Daoy (cell line): Measurements from ENCODE around the gene SERPINA6. TPM values are rescaled to one million over a fixed set of nuclear protein-coding genes. Genes with fewer than 3 reads are reported as not detected.
"Not testable (repeated sequence)": the region's sequence is repeated elsewhere in the genome, so short reads cannot be mapped to it uniquely, and the experiment has no call there.

ENCODE experiments used
- DNase-seq: peaks from one replicate; pipeline ENCODE4 v3.0.0-alpha.2; 2015; ENCODE audit warnings: low read depth
- total RNA-seq: library from RNA; depleted of rRNA; stranded (reverse); fragments of >200 nt; shearing (Covaris generic); gene quantifications from 2 replicates; pipeline ENCODE4 v1.2.3, GENCODE V29; 2014; rRNA removed

Gene SERPINA6
- total RNA-seq, 1 experiment from 2014 or later = 0.91 TPM

DNA sequence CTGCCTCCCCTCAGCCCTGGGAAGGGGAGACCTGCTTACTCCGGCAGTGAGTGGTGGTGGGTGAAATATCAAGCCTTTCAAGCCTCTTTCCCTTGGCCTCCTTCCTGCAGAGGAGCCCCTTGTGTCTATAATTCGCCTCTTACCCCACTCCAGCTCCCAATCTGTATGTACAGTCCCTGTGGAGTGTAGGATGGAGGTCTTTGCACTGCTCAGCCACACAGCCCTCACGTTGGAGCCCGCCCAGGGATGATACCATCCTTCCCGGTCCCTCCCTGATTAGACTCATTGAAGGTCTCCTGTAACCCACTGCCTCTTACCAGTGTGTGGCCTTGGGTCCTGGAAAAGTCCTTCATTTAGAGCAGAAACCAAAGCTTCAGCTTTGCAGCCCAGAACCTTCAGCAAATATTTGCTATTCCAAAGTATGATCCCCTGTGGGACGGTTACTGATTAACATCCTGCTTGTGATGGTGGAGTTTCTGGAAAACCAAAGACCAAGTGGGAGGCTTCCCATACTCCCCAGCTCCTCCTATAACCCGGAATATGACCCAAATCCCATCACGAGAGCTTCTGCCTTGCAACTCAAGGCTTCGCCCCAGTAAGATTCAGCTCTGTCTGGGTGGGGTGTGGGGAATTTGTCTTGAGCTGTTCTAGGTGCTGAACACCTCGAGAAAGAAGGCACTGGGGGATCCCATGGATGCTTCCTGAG lies 30.1 kb downstream of the SERPINA6 start, which contains the start of gene SERPINA10:
TSS of gene SERPINA10 (minus strand) at position 397 of the 706 bp plus-strand sequence. CDS start 2,675 bp downstream, outside the sequence.
- no peak for DNase-seq

- DNase-seq = no peak
Measured at GRCh38 chr14:94292526-94292871, 30.6 kb downstream of the SERPINA6 start.

DNA sequence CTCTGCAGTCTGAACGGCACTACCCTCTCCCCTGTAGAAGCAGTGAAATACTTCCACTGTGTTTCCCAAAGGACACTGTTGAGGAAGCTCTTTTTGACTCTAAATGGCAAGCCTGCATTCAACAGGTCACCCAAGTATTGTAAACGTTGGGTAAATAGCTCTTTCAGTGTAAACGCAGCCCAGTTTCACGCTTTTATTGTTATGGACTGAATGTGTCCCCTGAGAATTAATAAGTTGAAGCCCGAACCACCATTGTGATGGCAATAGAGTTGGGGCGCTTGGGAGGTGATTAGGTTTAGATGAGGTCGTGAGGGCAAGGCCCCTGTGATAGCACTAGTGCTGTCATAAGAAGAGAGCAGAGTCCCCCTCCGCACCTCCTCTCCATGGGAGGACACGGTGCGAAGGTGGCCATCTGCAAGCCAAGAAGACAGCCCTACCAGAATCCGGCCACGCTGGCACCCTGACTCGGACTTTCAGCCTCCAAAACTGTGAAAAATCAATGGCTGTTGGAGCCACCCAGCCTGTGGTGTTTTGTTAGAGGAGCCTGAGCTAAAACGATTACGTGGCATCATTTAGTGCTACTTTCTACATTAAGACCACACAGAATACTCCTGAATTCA lies 31.1 kb downstream of the SERPINA6 start:
- DNase-seq = no peak

- no peak for DNase-seq
Measured at GRCh38 chr14:94291159-94291905, 31.8 kb downstream of the SERPINA6 start.

GRCh38 chr14:94290197-94290596 lies 32.9 kb downstream of the SERPINA6 start:
- DNase-seq = no peak

- no peak for DNase-seq
Measured at GRCh38 chr14:94288610-94289465, 34.3 kb downstream of the SERPINA6 start.

- DNase-seq = no peak
Measured at GRCh38 chr14:94285158-94285557, 38.0 kb downstream of the SERPINA6 start.

GRCh38 chr14:94284221-94284620 lies 38.9 kb downstream of the SERPINA6 start:
- DNase-seq = no peak

- no peak for DNase-seq
Measured at GRCh38 chr14:94282991-94283723, 40.0 kb downstream of the SERPINA6 start.

DNA sequence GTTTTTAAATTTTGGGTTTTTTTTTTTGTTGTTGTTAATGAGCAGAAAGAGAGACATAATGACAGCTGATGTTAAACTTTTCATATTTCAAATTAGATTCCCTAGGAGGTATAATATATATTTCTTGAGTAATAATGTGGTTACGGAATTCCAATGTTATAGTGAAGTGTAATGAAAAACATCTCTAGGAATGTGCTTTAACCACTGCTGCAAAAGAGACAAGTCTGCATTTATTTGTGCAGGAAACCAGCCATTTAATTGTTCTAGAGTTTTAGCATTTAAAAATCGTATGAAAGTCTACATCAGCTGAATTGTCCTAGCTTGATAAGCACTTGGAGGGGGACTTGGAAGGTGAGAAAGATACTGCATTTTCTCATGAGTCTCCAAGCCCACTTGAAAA lies 44.4 kb downstream of the SERPINA6 start:
- no peak for DNase-seq

DNA sequence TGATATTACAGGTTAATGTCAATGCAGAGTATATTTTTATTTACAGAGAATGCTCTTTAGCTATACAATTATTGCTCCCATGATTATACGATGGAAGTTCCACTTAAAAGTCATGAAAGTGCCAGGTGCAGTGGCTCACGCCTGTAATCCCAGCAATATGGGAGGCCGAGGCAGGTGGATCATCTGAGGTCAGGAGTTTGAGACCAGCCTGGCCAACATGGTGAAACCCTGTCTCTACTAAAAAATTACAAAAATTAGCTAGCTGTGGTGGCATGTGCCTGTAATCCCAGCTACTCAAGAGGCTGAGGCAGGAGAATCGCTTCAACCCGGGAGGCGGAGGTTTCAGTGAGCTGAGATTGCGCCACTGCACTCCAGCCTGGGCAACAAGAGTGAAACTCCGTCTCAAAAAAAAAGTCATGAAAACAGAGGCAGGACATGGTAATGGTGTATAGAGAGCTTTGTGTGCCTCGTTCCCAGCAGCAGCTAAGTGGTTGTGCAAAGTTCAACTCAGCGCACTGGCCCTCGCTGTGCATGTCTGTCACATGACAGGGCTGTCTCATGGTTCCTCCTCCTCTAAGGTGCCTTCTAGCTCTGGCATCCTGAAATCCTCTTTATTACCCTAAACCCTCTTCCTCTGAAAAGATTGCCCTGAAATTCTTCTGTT lies 46.1 kb downstream of the SERPINA6 start:
- not testable (repeated sequence) for DNase-seq

- DNase-seq = no peak
Measured at GRCh38 chr14:94269156-94269555, 54.0 kb downstream of the SERPINA6 start.

- DNase-seq = not testable (repeated sequence)
Measured at GRCh38 chr14:94268582-94268981, 54.6 kb downstream of the SERPINA6 start.

GRCh38 chr14:94267352-94267751 lies 55.8 kb downstream of the SERPINA6 start:
- no peak for DNase-seq

DNA sequence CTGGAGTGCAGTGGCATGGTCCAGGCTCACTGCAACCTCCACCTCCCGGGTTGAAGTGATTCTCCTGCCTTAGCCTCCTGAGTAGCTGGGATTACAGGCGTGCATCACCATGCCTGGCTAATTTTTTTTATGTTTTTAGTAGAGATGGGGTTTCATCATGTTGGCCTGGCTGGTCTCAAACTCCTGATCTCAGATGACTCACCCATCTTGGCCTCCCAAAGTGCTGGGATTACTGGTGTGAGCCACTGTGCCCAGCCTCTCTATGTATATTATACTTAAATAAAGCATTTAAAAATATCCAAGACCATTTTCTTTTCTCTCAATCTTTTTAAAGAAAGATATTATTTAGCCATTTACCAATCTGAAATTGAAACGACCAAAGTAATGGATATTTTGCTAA lies 58.9 kb downstream of the SERPINA6 start:
- peak; percentile 17 for DNase-seq

Other genes with a start within 250 kb of the SERPINA6 start
- gene DDX24, start 242.1 kb downstream of the SERPINA6 start, total RNA-seq = 215 and 264 TPM in 2 replicates
- 15.6 and 23.6 TPM in 2 replicates for gene IFI27L1, start 242.0 kb downstream of the SERPINA6 start, total RNA-seq
- 19.1 and 24.6 TPM in 2 replicates for gene IFI27, start 212.6 kb downstream of the SERPINA6 start, total RNA-seq
- gene IFI27L2, start 193.7 kb downstream of the SERPINA6 start, total RNA-seq = 68.5 and 99.1 TPM in 2 replicates
- 7.1 and 17.6 TPM in 2 replicates for gene PPP4R4, start 149.0 kb downstream of the SERPINA6 start, total RNA-seq
- gene SERPINA10, start 30.1 kb downstream of the SERPINA6 start, total RNA-seq = not detected in 2 replicates
- gene SERPINA2, start 43.4 kb upstream of the SERPINA6 start, total RNA-seq = not detected in 2 replicates
- 26.1 and 30.8 TPM in 2 replicates for gene SERPINA1, start 65.3 kb upstream of the SERPINA6 start, total RNA-seq
- not detected in 2 replicates for gene SERPINA11, start 129.5 kb upstream of the SERPINA6 start, total RNA-seq
- 0.11 TPM in 1 of 2 replicates, not detected in the other for gene SERPINA9, start 152.9 kb upstream of the SERPINA6 start, total RNA-seq
- not detected in 2 replicates for gene SERPINA12, start 186.1 kb upstream of the SERPINA6 start, total RNA-seq
- gene SERPINA4, start 238.1 kb upstream of the SERPINA6 start, total RNA-seq = not detected in 2 replicates